ENCODE data around the gene TBX5. TPM values are rescaled to one million over a fixed set of nuclear protein-coding genes. Genes with fewer than 3 reads are reported as not detected.
A peak's percentile ranks its signal among the peaks of the same experiment; 100 is the strongest.

TBX5 gene
- total RNA-seq, 2 experiments from 2014 or later: not detected

- Mint-ChIP-seq H3K27ac (no peak overlapping the region), H3K4me1 (ENCODE audit: low read depth) (peaks cover 3% of the 10 kb centered on the region), H3K4me3 (no peak overlapping the region), H3K36me3 (ENCODE audit: low read depth) (peaks cover 2% of the 10 kb centered on the region), H3K9me3 (no peaks in the 10 kb centered on the region), H3K27me3 (peaks cover 89% of the 10 kb centered on the region)
- ChIA-PET CTCF (interaction anchor here (1.2 kb wide), 1 partner anchor 95 kb away, joined by 3 read pairs; no protein-coding TSS in a partner anchor), POLR2A (no interaction called here)
- DNase-seq: no peak
- ATAC-seq: no peak
- TF ChIP-seq, protein P1, sequence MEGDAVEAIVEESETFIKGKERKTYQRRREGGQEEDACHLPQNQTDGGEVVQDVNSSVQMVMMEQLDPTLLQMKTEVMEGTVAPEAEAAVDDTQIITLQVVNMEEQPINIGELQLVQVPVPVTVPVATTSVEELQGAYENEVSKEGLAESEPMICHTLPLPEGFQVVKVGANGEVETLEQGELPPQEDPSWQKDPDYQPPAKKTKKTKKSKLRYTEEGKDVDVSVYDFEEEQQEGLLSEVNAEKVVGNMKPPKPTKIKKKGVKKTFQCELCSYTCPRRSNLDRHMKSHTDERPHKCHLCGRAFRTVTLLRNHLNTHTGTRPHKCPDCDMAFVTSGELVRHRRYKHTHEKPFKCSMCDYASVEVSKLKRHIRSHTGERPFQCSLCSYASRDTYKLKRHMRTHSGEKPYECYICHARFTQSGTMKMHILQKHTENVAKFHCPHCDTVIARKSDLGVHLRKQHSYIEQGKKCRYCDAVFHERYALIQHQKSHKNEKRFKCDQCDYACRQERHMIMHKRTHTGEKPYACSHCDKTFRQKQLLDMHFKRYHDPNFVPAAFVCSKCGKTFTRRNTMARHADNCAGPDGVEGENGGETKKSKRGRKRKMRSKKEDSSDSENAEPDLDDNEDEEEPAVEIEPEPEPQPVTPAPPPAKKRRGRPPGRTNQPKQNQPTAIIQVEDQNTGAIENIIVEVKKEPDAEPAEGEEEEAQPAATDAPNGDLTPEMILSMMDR (IDR thresholded peaks at IDR 0.05): no peak
- intact Hi-C loops (cut with micrococcal nuclease): loop anchor here (2.0 to 10.0 kb wide), 3 partner anchors 44 to 926 kb away; partner anchors contain the start of gene TBX3
These were observed 2.8 kb downstream of the TBX5 start for GRCh38 chr12:114403011-114403689.

DNA sequence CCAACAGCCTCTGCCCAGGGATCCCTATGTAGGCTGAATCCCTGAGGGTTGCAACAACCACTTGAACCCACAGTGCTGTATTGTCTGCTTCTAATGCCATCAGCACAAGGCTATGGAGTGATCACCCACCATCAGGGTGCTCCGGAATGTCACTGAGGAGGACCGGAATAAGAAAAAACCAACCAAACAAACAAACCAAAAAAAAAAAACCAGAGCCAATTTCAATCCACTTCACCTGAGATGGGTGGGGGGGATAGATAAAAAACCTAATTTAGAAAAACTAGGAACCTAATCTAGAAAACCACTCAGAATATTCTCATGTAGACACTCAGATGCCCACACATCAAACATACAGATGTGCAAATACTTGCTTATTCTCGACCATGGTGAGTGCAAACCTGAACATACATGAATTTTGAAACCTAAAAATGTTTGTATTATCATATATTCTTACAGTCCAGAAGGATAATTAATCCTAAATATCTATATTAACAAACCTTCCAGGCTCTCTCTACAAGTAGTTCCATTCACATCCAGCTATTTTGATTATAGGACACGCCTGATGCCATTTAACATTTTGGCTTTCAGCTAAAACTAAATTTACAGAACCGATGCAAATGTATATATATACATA, 3.7 kb downstream of the TBX5 start:
- POLR2A ChIA-PET: no interaction called here
- H3K4me1 Mint-ChIP-seq (ENCODE audit: low read depth): peaks cover 3% of the 10 kb centered on the region
- CTCF ChIA-PET: no interaction called here

DNA sequence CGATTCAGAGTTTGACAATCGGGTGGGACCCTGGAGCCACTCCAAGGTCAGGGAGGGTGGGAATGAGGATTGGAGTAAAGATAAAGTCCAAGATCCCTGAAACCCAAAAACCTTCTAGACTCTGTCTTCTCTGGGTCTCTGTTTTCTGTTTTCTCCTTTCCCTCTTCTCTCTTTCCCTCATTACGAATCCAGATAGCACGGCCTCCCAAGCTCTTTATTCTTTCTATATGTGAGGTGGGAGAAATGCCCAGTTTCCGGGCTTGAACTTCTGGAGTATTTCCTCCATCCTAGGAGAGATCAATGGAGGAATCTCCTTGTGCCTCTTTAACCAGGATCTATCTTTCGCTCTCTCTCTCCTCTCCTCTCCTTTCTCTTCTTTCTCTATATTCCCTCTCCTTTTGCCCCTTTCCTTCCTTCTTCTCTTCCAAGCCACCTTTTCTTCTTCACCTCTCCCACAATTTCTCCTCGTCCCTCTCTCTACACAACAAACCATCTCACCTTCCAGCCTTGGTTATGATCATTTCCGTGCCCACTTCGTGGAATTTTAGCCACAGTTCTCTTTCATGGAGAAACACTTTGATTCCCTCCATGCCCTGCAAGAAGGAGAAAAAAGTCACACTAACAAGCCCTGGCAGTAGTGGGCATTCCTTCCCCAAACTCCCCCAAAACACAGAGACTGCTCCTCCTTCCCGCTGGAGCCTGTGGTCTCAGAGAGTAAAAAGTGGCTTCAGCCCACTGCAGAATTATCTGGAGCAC, 4.4 kb downstream of the TBX5 start:
- no peak overlapping the region for H3K27ac Mint-ChIP-seq
- TF ChIP-seq, protein P1 (IDR thresholded peaks at IDR 0.05): no peak
- POLR2A ChIA-PET: no interaction called here

More for the DNA sequence above, 3.7 kb downstream of the TBX5 start:
- Mint-ChIP-seq H3K27me3 (peaks cover 89% of the 10 kb centered on the region), H3K36me3 (ENCODE audit: low read depth) (peaks cover 2% of the 10 kb centered on the region), H3K9me3 (no peaks in the 10 kb centered on the region), H3K27ac (no peak overlapping the region), H3K4me3 (no peak overlapping the region)
- intact Hi-C loops (cut with micrococcal nuclease): loop anchor here (2.0 to 10.0 kb wide), 3 partner anchors 45 to 925 kb away; partner anchors contain the start of gene TBX3
- TF ChIP-seq, protein P1 (IDR thresholded peaks at IDR 0.05): no peak
- DNase-seq (no peak), ATAC-seq (no peak)

DNA sequence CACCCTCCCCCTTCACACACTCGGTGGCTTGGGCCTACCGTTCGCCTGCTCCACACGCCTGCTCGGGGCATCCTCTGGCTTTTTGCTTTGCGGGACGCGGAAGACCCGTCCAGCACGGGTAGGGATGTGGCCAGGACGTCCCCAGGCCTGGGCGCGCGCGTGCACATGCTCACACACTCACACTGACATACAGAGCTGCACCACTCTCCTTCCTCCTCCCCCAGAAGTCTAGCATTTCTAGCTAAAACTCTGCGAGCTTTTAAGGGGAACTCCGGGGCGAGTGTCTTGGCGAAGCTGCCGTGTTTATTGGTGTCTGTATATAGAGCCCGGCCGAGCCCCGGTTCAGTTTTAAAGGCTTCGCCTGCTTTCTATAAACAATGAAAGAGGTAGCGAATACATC, 5.0 kb downstream of the TBX5 start:
- no peak overlapping the region for H3K4me3 Mint-ChIP-seq
- H3K4me1 Mint-ChIP-seq (ENCODE audit: low read depth): no peaks in the 10 kb centered on the region
- H3K27me3 Mint-ChIP-seq: peaks cover 84% of the 10 kb centered on the region
- POLR2A ChIA-PET: no interaction called here
- DNase-seq (no peak), ATAC-seq (peak; percentile 47)
- intact Hi-C loops (cut with micrococcal nuclease): loop anchor here (5.0 to 10.0 kb wide), 2 partner anchors 284 to 924 kb away; partner anchors contain the start of gene TBX3
- TF ChIP-seq, protein P1 (IDR thresholded peaks at IDR 0.05): no peak
- CTCF ChIA-PET: interaction anchor here (1.4 kb wide), 1 partner anchor 108 kb away, joined by 3 read pairs; no protein-coding TSS in a partner anchor
- H3K36me3 Mint-ChIP-seq (ENCODE audit: low read depth): peaks cover 2% of the 10 kb centered on the region
- no peak overlapping the region for H3K27ac Mint-ChIP-seq
- H3K9me3 Mint-ChIP-seq: no peaks in the 10 kb centered on the region

More for the DNA sequence above, 4.4 kb downstream of the TBX5 start:
- CTCF ChIA-PET: interaction anchor here (1.4 kb wide), 1 partner anchor 107 kb away, joined by 3 read pairs; no protein-coding TSS in a partner anchor
- DNase-seq (no peak), ATAC-seq (no peak)
- no peak overlapping the region for H3K4me3 Mint-ChIP-seq
- intact Hi-C loops (cut with micrococcal nuclease): loop anchor here (2.0 to 10.0 kb wide), 3 partner anchors 45 to 924 kb away; partner anchors contain the start of gene TBX3
- peaks cover 3% of the 10 kb centered on the region for H3K4me1 Mint-ChIP-seq (ENCODE audit: low read depth)
- H3K27me3 Mint-ChIP-seq: peaks cover 87% of the 10 kb centered on the region
- H3K9me3 Mint-ChIP-seq: no peaks in the 10 kb centered on the region
- peaks cover 2% of the 10 kb centered on the region for H3K36me3 Mint-ChIP-seq (ENCODE audit: low read depth)
